ENCODE measurements around the gene ITGA11. TPM values are rescaled to one million over a fixed set of nuclear protein-coding genes. Genes with fewer than 3 reads are reported as not detected.

The ITGA11 gene
- total RNA-seq, 3 donors from 2014 or later (not counting 1 experiment from before 2014, with no cell fraction given) = not detected

GRCh38 chr15:68407141-68407885, 24.6 kb downstream of the ITGA11 start:
- no peaks in the 10 kb centered on the region for H3K27me3 ChIP-seq (ENCODE audit: control insufficient read depth, insufficient read depth, low read length)
- no peak for ATAC-seq
- Mint-ChIP-seq H3K27ac (no peak overlapping the region), H3K4me1 (no peaks in the 10 kb centered on the region), H3K36me3 (no peaks in the 10 kb centered on the region), H3K27me3 (ENCODE audit: low read depth in 2 of 2) (no peaks in the 10 kb centered on the region), H3K4me3 (no peak overlapping the region), H3K9me3 (peaks cover 0 to 2% of the 10 kb centered on the region in 2 donors)
- intact Hi-C loops (cut with micrococcal nuclease) = no loop called here
- no peak overlapping the region for H3K4me3 ChIP-seq (ENCODE audit: low read length)
- no peaks in the 10 kb centered on the region for H3K9me3 ChIP-seq (ENCODE audit: control insufficient read depth, insufficient read depth, low read length)
- TF ChIP-seq CTCF (IDR thresholded peaks at IDR 0.05) = no peak
- H3K27ac ChIP-seq (ENCODE audit: low read length) = no peak overlapping the region
- no peaks in the 10 kb centered on the region for H3K36me3 ChIP-seq (ENCODE audit: control insufficient read depth, insufficient read depth, low read length)
- 84% methylated on average over 8 of the region's 9 CpGs for WGBS (ENCODE audit: insufficient coverage)
- H3K4me1 ChIP-seq (ENCODE audit: control insufficient read depth, insufficient read depth, low read length) = no peaks in the 10 kb centered on the region
- no peak for DNase-seq

- H3K4me1 ChIP-seq (ENCODE audit: control insufficient read depth, insufficient read depth, low read length) = no peaks in the 10 kb centered on the region
- WGBS (ENCODE audit: insufficient coverage) = 79% methylated on average over 10 of the region's 13 CpGs
- intact Hi-C loops (cut with micrococcal nuclease) = no loop called here
- H3K4me3 ChIP-seq (ENCODE audit: low read length) = no peak overlapping the region
- DNase-seq = peak in 1 of 2 donors; percentile 7
- Mint-ChIP-seq H3K36me3 (no peaks in the 10 kb centered on the region), H3K4me1 (no peaks in the 10 kb centered on the region), H3K4me3 (no peak overlapping the region), H3K9me3 (peaks cover 0 to 2% of the 10 kb centered on the region in 2 donors), H3K27ac (no peak overlapping the region), H3K27me3 (ENCODE audit: low read depth in 2 of 2) (no peaks in the 10 kb centered on the region)
- no peak for TF ChIP-seq CTCF (IDR thresholded peaks at IDR 0.05)
- H3K27me3 ChIP-seq (ENCODE audit: control insufficient read depth, insufficient read depth, low read length) = no peaks in the 10 kb centered on the region
- H3K36me3 ChIP-seq (ENCODE audit: control insufficient read depth, insufficient read depth, low read length) = no peaks in the 10 kb centered on the region
- no peak overlapping the region for H3K27ac ChIP-seq (ENCODE audit: low read length)
- no peak for ATAC-seq
- no peaks in the 10 kb centered on the region for H3K9me3 ChIP-seq (ENCODE audit: control insufficient read depth, insufficient read depth, low read length)
Measured at GRCh38 chr15:68405378-68406250, 26.3 kb downstream of the ITGA11 start.

GRCh38 chr15:68404056-68404798, 27.7 kb downstream of the ITGA11 start:
- Histone ChIP-seq H3K4me3 (ENCODE audit: low read length) (no peak overlapping the region), H3K4me1 (ENCODE audit: control insufficient read depth, insufficient read depth, low read length) (no peaks in the 10 kb centered on the region), H3K27me3 (ENCODE audit: control insufficient read depth, insufficient read depth, low read length) (no peaks in the 10 kb centered on the region), H3K27ac (ENCODE audit: low read length) (no peak overlapping the region), H3K9me3 (ENCODE audit: control insufficient read depth, insufficient read depth, low read length) (no peaks in the 10 kb centered on the region), H3K36me3 (ENCODE audit: control insufficient read depth, insufficient read depth, low read length) (no peaks in the 10 kb centered on the region)
- no peak overlapping the region for H3K27ac Mint-ChIP-seq
- no peaks in the 10 kb centered on the region for H3K4me1 Mint-ChIP-seq
- no peaks in the 10 kb centered on the region for H3K36me3 Mint-ChIP-seq
- peaks cover 0 to 2% of the 10 kb centered on the region in 2 donors for H3K9me3 Mint-ChIP-seq
- ATAC-seq (no peak), DNase-seq (peak in 1 of 2 donors; percentile 2)
- TF ChIP-seq CTCF (IDR thresholded peaks at IDR 0.05) = no peak
- H3K4me3 Mint-ChIP-seq = no peak overlapping the region
- no peaks in the 10 kb centered on the region for H3K27me3 Mint-ChIP-seq (ENCODE audit: low read depth in 2 of 2)
- intact Hi-C loops (cut with micrococcal nuclease) = no loop called here
- WGBS (ENCODE audit: insufficient coverage) = 86% methylated on average over 11 of the region's 12 CpGs

Data from natural killer cell (primary cell).